Smooth muscle cell (in vitro differentiated cells): ENCODE measurements around the gene TJAP1. TPM values are rescaled to one million over a fixed set of nuclear protein-coding genes. Genes with fewer than 3 reads are reported as not detected.

Experiments used
- DNase-seq: peaks from one replicate; lab custom pipeline; 2025; ENCODE audit not compliant: unreplicated experiment; lab: John Stamatoyannopoulos, UW
- H2AFZ ChIP-seq: fragments of 200-600 bp; sonication (generic); 2 replicates; pipeline ENCODE4 v1.6.0; 2016; ENCODE audit warnings: antibody characterized with exemption, low read depth, mild to moderate bottlenecking
- H3F3A ChIP-seq: fragments of 200-600 bp; sonication (generic); 2 replicates; pipeline ENCODE4 v1.6.0; 2017; ENCODE audit warnings: antibody characterized with exemption, low read depth
- H3K27ac ChIP-seq: fragments of 200-600 bp; sonication (generic); 2 replicates; pipeline ENCODE4 v1.5.1; 2016; ENCODE audit warnings: low read depth, mild to moderate bottlenecking
- H3K27me3 ChIP-seq: fragments of 200-600 bp; sonication (generic); 2 replicates; pipeline ENCODE4 v1.6.1; 2016; ENCODE audit warnings: low read depth, mild to moderate bottlenecking
- H3K36me3 ChIP-seq: fragments of 200-600 bp; sonication (generic); 2 replicates; pipeline ENCODE4 v1.5.1; 2016; ENCODE audit warnings: low read depth
- H3K4me1 ChIP-seq: fragments of 200-600 bp; sonication (generic); 2 replicates; pipeline ENCODE4 v1.5.1; 2016; ENCODE audit warnings: low read depth
- H3K4me2 ChIP-seq: fragments of 200-600 bp; sonication (generic); 2 replicates; pipeline ENCODE4 v1.6.0; 2016; ENCODE audit warnings: mild to moderate bottlenecking
- H3K4me3 ChIP-seq: fragments of 200-600 bp; sonication (generic); 2 replicates; pipeline ENCODE4 v1.5.1; 2016; ENCODE audit warnings: mild to moderate bottlenecking
- H3K79me2 ChIP-seq: fragments of 200-600 bp; sonication (generic); 2 replicates; pipeline ENCODE4 v1.6.0; 2016; ENCODE audit warnings: low read depth, mild to moderate bottlenecking
- H3K9ac ChIP-seq: fragments of 200-600 bp; sonication (generic); 2 replicates; pipeline ENCODE4 v1.6.0; 2016; ENCODE audit warnings: low read depth
- H3K9me3 ChIP-seq: fragments of 200-600 bp; sonication (generic); replicated peaks from 2 replicates; pipeline ENCODE4 v1.5.1; 2016; ENCODE audit warnings: low read depth
- H4K20me1 ChIP-seq: fragments of 200-600 bp; sonication (generic); 2 replicates; pipeline ENCODE4 v1.6.0; 2016; ENCODE audit warnings: low read depth
- WGBS: methylation state at CpG from one replicate; pipeline ENCODE4 v1.1.7; 2016; ENCODE audit warnings: low lambda C conversion rate; 5-methylcytosine and 5-hydroxymethylcytosine counted together
- polyA plus RNA-seq: library from polyadenylated mRNA; unstranded; fragments of >200 nt; fragmentation: Nextera tagmentation; extraction: Ambion mirVana; gene quantifications from 2 replicates; pipeline ENCODE4 v1.2.1, GENCODE V29; 2016
- total RNA-seq: library from RNA; depleted of rRNA; stranded (reverse); fragments of >200 nt; gene quantifications from 2 replicates; pipeline ENCODE4 v1.2.3, GENCODE V29; 2014
- TF ChIP-seq, protein P1 (sequence below): fragments of 200-600 bp; sonication (generic); IDR thresholded peaks from 2 replicates; pipeline ENCODE4 v1.5.1; 2017; ENCODE audit warnings: borderline replicate concordance, mild to moderate bottlenecking, antibody characterized with exemption; ENCODE audit not compliant: insufficient read depth, poor library complexity, severe bottlenecking

The TJAP1 gene
- total and polyA plus RNA-seq, 2 experiments from 2014 or later: 9.3 to 13.5 TPM

DNA sequence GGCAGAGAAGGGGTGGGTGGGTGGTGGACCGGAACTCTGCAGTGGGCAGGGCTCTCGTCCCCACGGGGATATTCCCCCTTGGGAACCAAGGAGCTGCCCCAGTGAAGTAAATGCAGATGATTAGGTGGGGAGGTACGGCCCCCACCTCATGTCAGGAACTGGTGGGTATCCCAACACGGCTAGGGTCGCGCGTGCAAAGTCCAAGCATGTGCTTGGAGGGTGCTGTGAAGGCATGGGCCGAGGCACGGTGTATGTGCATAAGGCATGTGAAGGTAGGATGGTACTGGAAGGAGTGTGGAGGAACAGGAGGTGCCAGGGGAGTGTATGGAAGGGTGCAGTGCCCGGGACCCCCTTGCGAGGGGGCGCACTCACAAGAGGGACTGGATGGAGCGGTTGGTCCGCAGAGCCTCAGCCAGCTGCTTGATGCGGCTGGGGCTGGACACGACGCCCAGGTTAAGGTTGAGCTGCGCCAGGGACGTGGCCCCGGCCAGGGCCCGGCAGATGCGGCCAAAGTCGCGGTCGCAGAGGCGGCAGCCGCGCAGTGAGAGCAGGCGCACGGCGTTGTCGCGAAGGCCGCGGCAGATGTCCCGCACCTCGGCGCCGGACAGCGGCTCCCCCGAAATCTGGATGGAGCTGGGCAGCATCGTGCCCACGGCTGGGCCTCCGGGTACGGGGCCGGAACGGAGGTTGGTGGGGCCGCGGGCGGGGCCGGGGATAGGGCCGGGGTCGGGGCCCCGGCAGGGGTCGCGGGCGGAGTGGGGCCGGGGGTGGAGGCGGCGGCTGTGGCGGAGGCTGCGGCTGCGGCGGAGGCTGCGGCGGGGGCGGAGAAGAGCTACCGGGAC lies 32.0 kb downstream of the TJAP1 start:
- no peaks in the 10 kb centered on the region for H3K27me3 ChIP-seq
- TF ChIP-seq, protein P1, sequence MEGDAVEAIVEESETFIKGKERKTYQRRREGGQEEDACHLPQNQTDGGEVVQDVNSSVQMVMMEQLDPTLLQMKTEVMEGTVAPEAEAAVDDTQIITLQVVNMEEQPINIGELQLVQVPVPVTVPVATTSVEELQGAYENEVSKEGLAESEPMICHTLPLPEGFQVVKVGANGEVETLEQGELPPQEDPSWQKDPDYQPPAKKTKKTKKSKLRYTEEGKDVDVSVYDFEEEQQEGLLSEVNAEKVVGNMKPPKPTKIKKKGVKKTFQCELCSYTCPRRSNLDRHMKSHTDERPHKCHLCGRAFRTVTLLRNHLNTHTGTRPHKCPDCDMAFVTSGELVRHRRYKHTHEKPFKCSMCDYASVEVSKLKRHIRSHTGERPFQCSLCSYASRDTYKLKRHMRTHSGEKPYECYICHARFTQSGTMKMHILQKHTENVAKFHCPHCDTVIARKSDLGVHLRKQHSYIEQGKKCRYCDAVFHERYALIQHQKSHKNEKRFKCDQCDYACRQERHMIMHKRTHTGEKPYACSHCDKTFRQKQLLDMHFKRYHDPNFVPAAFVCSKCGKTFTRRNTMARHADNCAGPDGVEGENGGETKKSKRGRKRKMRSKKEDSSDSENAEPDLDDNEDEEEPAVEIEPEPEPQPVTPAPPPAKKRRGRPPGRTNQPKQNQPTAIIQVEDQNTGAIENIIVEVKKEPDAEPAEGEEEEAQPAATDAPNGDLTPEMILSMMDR: no peak
- H3K9ac ChIP-seq: peak overlapping the region; percentile 48
- no peaks in the 10 kb centered on the region for H3K79me2 ChIP-seq
- H2AFZ ChIP-seq: no peak overlapping the region
- no peaks in the 10 kb centered on the region for H3K36me3 ChIP-seq
- H3K4me1 ChIP-seq: peaks cover 2% of the 10 kb centered on the region
- H3F3A ChIP-seq: peaks cover 27% of the 10 kb centered on the region
- no peaks in the 10 kb centered on the region for H3K9me3 ChIP-seq
- H3K27ac ChIP-seq: no peak overlapping the region
- H3K4me3 ChIP-seq: peak overlapping the region; percentile 89
- peaks cover 13% of the 10 kb centered on the region for H4K20me1 ChIP-seq
- DNase-seq: no peak
- WGBS: 29% methylated on average over 29 of the region's 69 CpGs
- H3K4me2 ChIP-seq: peak overlapping the region; percentile 99

DNA sequence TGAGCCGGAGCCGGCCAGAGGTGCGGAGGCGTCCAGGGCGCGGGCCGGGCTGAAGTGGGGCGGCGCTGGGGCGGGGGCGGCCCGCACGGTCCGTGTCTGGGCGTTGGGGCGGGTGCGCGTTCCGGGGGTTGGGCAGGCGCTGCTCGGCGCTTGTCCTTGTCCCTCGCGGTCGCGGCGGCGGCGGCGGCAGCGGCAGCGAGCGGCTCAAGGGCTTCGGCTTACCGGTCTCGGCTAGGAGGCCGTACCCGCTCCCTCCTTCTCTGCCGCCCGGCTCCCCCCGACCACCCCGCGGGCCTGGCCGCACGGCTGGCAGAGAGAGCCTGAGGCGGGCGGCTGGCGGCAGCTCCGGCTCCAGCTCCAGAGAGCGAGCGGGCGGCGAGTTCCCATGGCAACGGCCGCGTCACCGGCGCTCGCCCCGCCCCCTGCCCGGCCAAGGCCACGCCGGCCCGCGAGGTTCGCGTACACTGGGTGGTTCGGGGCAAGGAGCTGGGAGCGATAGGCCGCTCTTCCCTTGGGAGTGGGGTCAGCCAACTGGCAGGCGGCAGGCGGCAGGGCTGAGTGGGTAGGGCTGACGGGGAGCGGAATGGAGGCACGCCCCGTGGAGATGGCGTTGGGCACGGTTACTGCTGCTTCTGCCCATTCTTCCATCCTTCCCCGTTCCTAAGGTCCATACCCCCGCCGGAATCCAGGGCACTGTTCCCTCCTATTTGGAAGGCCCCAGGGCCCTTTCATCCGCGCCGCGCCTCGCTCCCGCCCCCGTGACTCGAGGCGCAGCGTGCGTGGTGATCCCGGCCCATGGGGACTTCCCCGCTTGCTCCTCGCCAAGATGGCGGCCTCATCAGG lies 32.8 kb downstream of the TJAP1 start, which contains the start of gene LRRC73:
LRRC73 (minus strand) TSS at position 363 of the 843 bp plus-strand sequence. CDS start 561 bp downstream, outside the sequence.
- TF ChIP-seq, protein P1: no peak

DNA sequence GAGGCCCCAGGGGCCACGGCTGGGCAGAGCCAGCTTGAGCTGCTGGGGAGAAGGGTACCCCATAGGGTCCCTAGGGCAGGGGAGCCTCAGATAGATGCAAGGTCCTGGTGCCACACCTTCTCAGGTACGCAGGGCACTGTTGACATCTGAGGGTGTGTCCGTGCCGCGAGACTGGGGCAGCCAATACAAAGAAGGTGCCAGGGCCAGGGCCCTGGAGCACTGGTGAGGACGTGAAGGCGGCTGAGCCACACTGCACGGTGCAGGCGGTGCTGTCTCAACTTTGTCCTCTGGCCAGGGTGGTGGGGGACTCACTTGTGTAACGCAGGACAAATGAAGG lies 33.4 kb downstream of the TJAP1 start:
- peak overlapping the region; percentile 85 for H3K9ac ChIP-seq
- TF ChIP-seq, protein P1: no peak
- H3K4me2 ChIP-seq: peak overlapping the region; percentile 99
- H3K9me3 ChIP-seq: no peaks in the 10 kb centered on the region
- 90% methylated on average over 10 of the region's 10 CpGs for WGBS
- H3K27ac ChIP-seq: peak overlapping the region; percentile 60
- peaks cover 13% of the 10 kb centered on the region for H3K79me2 ChIP-seq
- peaks cover 10% of the 10 kb centered on the region for H3K4me1 ChIP-seq
- no peak overlapping the region for H2AFZ ChIP-seq
- no peak for DNase-seq
- H3K27me3 ChIP-seq: no peaks in the 10 kb centered on the region
- H4K20me1 ChIP-seq: peaks cover 25% of the 10 kb centered on the region
- H3K36me3 ChIP-seq: no peaks in the 10 kb centered on the region
- H3F3A ChIP-seq: peaks cover 34% of the 10 kb centered on the region
- H3K4me3 ChIP-seq: peak overlapping the region; percentile 89

More for the DNA sequence above, 32.8 kb downstream of the TJAP1 start, which contains the start of gene LRRC73:
- Histone ChIP-seq H3K4me3 (peak within 1 kb of the TSS; percentile 89), H3K79me2 (peaks cover 8% of the 10 kb centered on the region), H3K36me3 (no peaks in the 10 kb centered on the region), H3F3A (peaks cover 28% of the 10 kb centered on the region), H2AFZ (no peak within 1 kb of the TSS), H3K27ac (peak within 1 kb of the TSS; percentile 60), H3K9me3 (no peaks in the 10 kb centered on the region), H3K27me3 (no peaks in the 10 kb centered on the region), H3K4me1 (peaks cover 4% of the 10 kb centered on the region), H3K9ac (peak within 1 kb of the TSS; percentile 85), H3K4me2 (peak within 1 kb of the TSS; percentile 99), H4K20me1 (peaks cover 19% of the 10 kb centered on the region)
- 13% methylated on average over 53 of the region's 96 CpGs for WGBS
- DNase-seq: peak; percentile 79
